H1 (cell line): Measurements from ENCODE around the gene GTSF1L. TPM values are rescaled to one million over a fixed set of nuclear protein-coding genes. Genes with fewer than 3 reads are reported as not detected.

Experiments used
- CTCF ChIA-PET: fragments of 300-600 bp; sonication (Branson Sonifier 250); formaldehyde crosslinking; loops from one replicate; lab custom pipeline; 2021; ENCODE audit not compliant: partially characterized antibody; lab: Charles Lee
- POLR2A ChIA-PET: fragments of 300-600 bp; sonication (Branson Sonifier 250); formaldehyde crosslinking; loops from one replicate; lab custom pipeline; 2021; ENCODE audit warnings: inconsistent platforms; ENCODE audit not compliant: partially characterized antibody; lab: Charles Lee
- DNase-seq, 2 experiments: peaks; one replicate each; pipeline versions ENCODE4 v3.0.0 to v3.0.0-alpha.2; 2010 to 2022; ENCODE audit warnings: low spot score in 2 of 2, low read depth in 1 of 2, mixed read lengths in 1 of 2
- FAIRE-seq: peaks from 2 replicates; lab custom pipeline; 2011; peaks lifted over from hg19 to GRCh38; lab: Jason Lieb, UNC
- H2AFZ ChIP-seq: 2 replicates; pipeline ENCODE4 v1.8.1; 2012; ENCODE audit warnings: low read length, inconsistent platforms
- H2AK5ac ChIP-seq: 2 replicates; pipeline ENCODE4 v1.6.1; 2013; ENCODE audit warnings: low read depth, low read length
- H2BK120ac ChIP-seq: replicated peaks from 2 replicates; pipeline ENCODE3; 2013; ENCODE audit warnings: low read depth, low read length, inconsistent platforms
- H2BK12ac ChIP-seq: 2 replicates; pipeline ENCODE4 v1.6.1; 2013; ENCODE audit warnings: low read depth, low read length
- H2BK15ac ChIP-seq: 2 replicates; pipeline ENCODE4 v1.6.1; 2013; ENCODE audit warnings: low read length
- H2BK20ac ChIP-seq: 2 replicates; pipeline ENCODE4 v1.6.1; 2013; ENCODE audit warnings: low read length
- H2BK5ac ChIP-seq: 2 replicates; pipeline ENCODE4 v1.6.1; 2013; ENCODE audit warnings: low read depth, low read length
- H3K14ac ChIP-seq: 2 replicates; pipeline ENCODE4 v1.6.1; 2013; ENCODE audit warnings: inconsistent platforms; ENCODE audit not compliant: insufficient read length
- H3K18ac ChIP-seq: 2 replicates; pipeline ENCODE4 v1.6.1; 2013; ENCODE audit warnings: low read length; ENCODE audit errors: extremely low read depth
- H3K23ac ChIP-seq: 2 replicates; pipeline ENCODE4 v1.6.1; 2013; ENCODE audit warnings: inconsistent platforms; ENCODE audit not compliant: insufficient read length
- H3K23me2 ChIP-seq: 2 replicates; pipeline ENCODE4 v1.6.1; 2013; ENCODE audit warnings: low read depth, low read length
- H3K27ac ChIP-seq: 2 replicates; pipeline ENCODE4 v1.6.1; 2011; ENCODE audit warnings: low read depth, low read length, inconsistent platforms
- H3K27me3 ChIP-seq, 4 experiments: replicated peaks in 1 of 4; 1 replicate in 1 of 4; 2 replicates in 3 of 4; pipeline versions ENCODE4 v1.6.1 to v1.8.1; 2011 to 2013; ENCODE audit warnings: low read length in 3 of 4, mild to moderate bottlenecking in 3 of 4, inconsistent platforms in 2 of 4, mixed read lengths in 2 of 4, moderate library complexity in 1 of 4; ENCODE audit not compliant: control insufficient read depth in 3 of 4, insufficient read depth in 3 of 4; ENCODE audit errors: extremely low read depth in 1 of 4
- H3K36me3 ChIP-seq, 4 experiments: 2 replicates each; pipeline versions ENCODE4 v1.6.1 to v1.8.1; 2011 to 2013; ENCODE audit warnings: mild to moderate bottlenecking in 4 of 4, low read length in 3 of 4, moderate library complexity in 2 of 4, control low read depth in 1 of 4, inconsistent platforms in 1 of 4; ENCODE audit not compliant: insufficient read depth in 4 of 4, control insufficient read depth in 2 of 4
- H3K4ac ChIP-seq: replicated peaks from 2 replicates; pipeline ENCODE3; 2013; ENCODE audit warnings: low read length, low read depth, mixed read lengths, inconsistent platforms; ENCODE audit not compliant: insufficient read length
- H3K4me1 ChIP-seq, 4 experiments: replicated peaks in 1 of 4; 1 replicate in 1 of 4; 2 replicates in 3 of 4; pipeline versions ENCODE4 v1.6.1 to v1.8.1; 2011 to 2013; ENCODE audit warnings: low read length in 3 of 4, inconsistent platforms in 2 of 4, mixed read lengths in 1 of 4; ENCODE audit not compliant: insufficient read depth in 4 of 4, control insufficient read depth in 3 of 4
- H3K4me2 ChIP-seq, 2 experiments: 2 replicates each; pipeline versions ENCODE4 v1.6.1 to v1.8.1; 2011 to 2013; ENCODE audit warnings: low read depth in 2 of 2, low read length in 2 of 2, control low read depth in 1 of 2, inconsistent platforms in 1 of 2, mild to moderate bottlenecking in 1 of 2; ENCODE audit not compliant: insufficient read depth in 1 of 2
- H3K4me3 ChIP-seq, 4 experiments: fragments of 200-600, 300-600 bp in 1 of 4; sonication (generic), shearing (Covaris generic), sonication (Bioruptor Twin) in 1 of 4; 2 replicates each; pipeline versions ENCODE4 v1.5.1 to v1.8.1; 2011 to 2016; ENCODE audit warnings: low read length in 4 of 4, low read depth in 3 of 4, control low read depth in 2 of 4, inconsistent platforms in 2 of 4, mild to moderate bottlenecking in 2 of 4, mixed read lengths in 1 of 4, moderate library complexity in 1 of 4; ENCODE audit not compliant: insufficient read depth in 2 of 4; ENCODE audit errors: extremely low read depth in 1 of 4
- H3K56ac ChIP-seq: replicated peaks from 2 replicates; pipeline ENCODE3; 2013; ENCODE audit warnings: low read depth, mild to moderate bottlenecking, mixed read lengths, low read length, inconsistent platforms; ENCODE audit not compliant: insufficient read length
- H3K79me1 ChIP-seq: 2 replicates; pipeline ENCODE4 v1.6.1; 2013; ENCODE audit warnings: low read depth, low read length, control low read depth
- H3K79me2 ChIP-seq, 2 experiments: 2 replicates each; pipeline versions ENCODE4 v1.6.1 to v1.8.1; 2012 to 2013; ENCODE audit warnings: low read length in 2 of 2, mild to moderate bottlenecking in 2 of 2, inconsistent platforms in 1 of 2; ENCODE audit not compliant: insufficient read depth in 2 of 2, control insufficient read depth in 1 of 2
- H3K9ac ChIP-seq, 4 experiments: replicated peaks in 1 of 4; 1 replicate in 1 of 4; 2 replicates in 3 of 4; pipeline versions ENCODE4 v1.6.1 to v1.8.1; 2011 to 2013; ENCODE audit warnings: low read depth in 3 of 4, low read length in 3 of 4, control low read depth in 2 of 4, mild to moderate bottlenecking in 2 of 4, moderate library complexity in 2 of 4, inconsistent platforms in 1 of 4; ENCODE audit errors: extremely low read depth in 1 of 4
- H3K9me3 ChIP-seq, 2 experiments: 2 replicates each; pipeline versions ENCODE4 v1.6.1 to v1.8.1; 2012 to 2013; ENCODE audit warnings: mild to moderate bottlenecking in 2 of 2, moderate library complexity in 2 of 2, control low read depth in 1 of 2, inconsistent platforms in 1 of 2, low read depth in 1 of 2, low read length in 1 of 2, mixed read lengths in 1 of 2; ENCODE audit not compliant: insufficient read depth in 2 of 2
- H4K20me1 ChIP-seq, 2 experiments: replicated peaks in 1 of 2; 2 replicates each; pipeline versions ENCODE3 to v1.8.1; 2011 to 2013; ENCODE audit warnings: inconsistent platforms in 2 of 2, low read length in 2 of 2, mild to moderate bottlenecking in 1 of 2; ENCODE audit not compliant: insufficient read depth in 2 of 2, control insufficient read depth in 1 of 2
- H4K5ac ChIP-seq: 2 replicates; pipeline ENCODE4 v1.6.1; 2013; ENCODE audit warnings: low read length, low read depth, mixed read lengths, inconsistent platforms; ENCODE audit not compliant: insufficient read length
- H4K8ac ChIP-seq: 2 replicates; pipeline ENCODE4 v1.8.0; 2013; ENCODE audit warnings: mild to moderate bottlenecking, moderate library complexity, low read length, inconsistent platforms; ENCODE audit not compliant: insufficient read depth; ENCODE audit errors: extremely low read depth
- H4K91ac ChIP-seq: replicated peaks from 2 replicates; pipeline ENCODE3; 2013; ENCODE audit warnings: low read length, mixed read lengths, inconsistent platforms; ENCODE audit not compliant: insufficient read length
- ATF3 ChIP-seq: IDR thresholded peaks from 2 replicates; pipeline ENCODE4 v1.6.1; 2011; ENCODE audit warnings: low read depth, mild to moderate bottlenecking, low read length; ENCODE audit not compliant: insufficient read depth
- CBX5 ChIP-seq: fragments of 300-800, 300-1000 bp; sonication (generic); IDR thresholded peaks from 2 replicates; pipeline ENCODE4 v1.7.1; 2016; ENCODE audit warnings: antibody characterized with exemption, low read length, low read depth
- CTBP2 ChIP-seq: IDR thresholded peaks from 2 replicates; pipeline ENCODE4 v1.7.0; 2011; ENCODE audit warnings: borderline replicate concordance, mild to moderate bottlenecking, moderate library complexity, mixed read lengths, low read length; ENCODE audit not compliant: insufficient read depth, insufficient read length
- EGR1 ChIP-seq: IDR thresholded peaks from 2 replicates; pipeline ENCODE4 v1.6.1; 2011; ENCODE audit warnings: low read depth, low read length, borderline replicate concordance
- KDM4A ChIP-seq: IDR thresholded peaks from one replicate; pipeline ENCODE4 v1.7.1; 2012; ENCODE audit warnings: low read depth, mild to moderate bottlenecking, moderate library complexity, low read length, inconsistent platforms; ENCODE audit not compliant: severe bottlenecking
- NANOG ChIP-seq: IDR thresholded peaks from 2 replicates; pipeline ENCODE4 v1.6.1; 2011; ENCODE audit warnings: low read length, low read depth, mild to moderate bottlenecking, inconsistent platforms; ENCODE audit not compliant: insufficient read depth, poor library complexity, severe bottlenecking
- RBBP5 ChIP-seq: IDR thresholded peaks from 2 replicates; pipeline ENCODE4 v1.7.1; 2012; ENCODE audit warnings: low read depth, mild to moderate bottlenecking, inconsistent platforms, low read length, moderate library complexity, borderline replicate concordance
- RXRA ChIP-seq: IDR thresholded peaks from 2 replicates; pipeline ENCODE4 v1.6.1; 2011; ENCODE audit warnings: low read depth, mild to moderate bottlenecking, low read length, moderate library complexity; ENCODE audit not compliant: insufficient read depth
- SAP30 ChIP-seq: fragments of 300-600 bp; sonication (generic); IDR thresholded peaks from 2 replicates; pipeline ENCODE4 v1.7.1; 2012; ENCODE audit warnings: low read length, moderate library complexity, mild to moderate bottlenecking, inconsistent platforms; ENCODE audit not compliant: insufficient read depth, insufficient replicate concordance
- SP2 ChIP-seq: IDR thresholded peaks from 2 replicates; pipeline ENCODE4 v1.6.1; 2012; ENCODE audit warnings: mild to moderate bottlenecking, low read length, inconsistent platforms
- SP4 ChIP-seq: IDR thresholded peaks from 2 replicates; pipeline ENCODE4 v1.6.1; 2012; ENCODE audit warnings: low read length, inconsistent platforms
- YY1 ChIP-seq: IDR thresholded peaks from 2 replicates; pipeline ENCODE4 v1.6.1; 2011; ENCODE audit warnings: low read depth, mild to moderate bottlenecking, low read length
- WGBS, 2 experiments: shearing (Covaris generic) in 1 of 2; methylation state at CpG; one replicate each; pipeline versions ENCODE4 v1.1.6 to v1.1.7; 2013 to 2015; ENCODE audit warnings: low lambda C conversion rate in 2 of 2, mixed read lengths in 2 of 2, inconsistent platforms in 1 of 2, low coverage in 1 of 2, missing lambda C conversion rate in 1 of 2; ENCODE audit not compliant: insufficient replicate concordance in 2 of 2, insufficient coverage in 1 of 2, insufficient read length in 1 of 2; ENCODE audit errors: extremely low coverage in 1 of 2, missing lambda C conversion rate in 1 of 2; 5-methylcytosine and 5-hydroxymethylcytosine counted together
- polyA plus RNA-seq, 7 experiments: library from polyadenylated mRNA; depleted of rRNA in 3 of 7; stranded (reverse) in 5 of 7; unstranded in 2 of 7; fragments of >200 nt in 5 of 7; fragments of 200-250 nt in 2 of 7; gene quantifications; 1 replicate in 5 of 7; 2 replicates in 1 of 7; 4 replicates in 1 of 7; pipeline versions ENCODE4 v1.2.1 to v1.2.3, GENCODE V29; 2011 to 2013; ENCODE audit warnings: missing spikeins in 2 of 7, mixed read lengths in 2 of 7
- total RNA-seq: library from RNA; stranded (reverse); fragmentation: NEBNext Ultra II Directional; extraction: Animal tissue kit (Norgen Biotek cat#: 25700); gene quantifications from 2 replicates; pipeline ENCODE4 v1.2.1, GENCODE V29; 2021

The GTSF1L gene
- total and polyA plus RNA-seq, 2 of the 8 experiments (the other 6 are each of a cell fraction or from before 2014, with no cell fraction given): not detected

GRCh38 chr20:43752561-43753301, 25.9 kb upstream of the GTSF1L start:
- Histone ChIP-seq H3K36me3 (no peaks in the 10 kb centered on the region), H3K27me3 (no peaks in the 10 kb centered on the region), H2BK15ac (no peak overlapping the region), H3K4me3 (no peak overlapping the region), H4K5ac (no peak overlapping the region), H3K14ac (no peak overlapping the region), H2AFZ (no peak overlapping the region), H3K18ac (no peak overlapping the region), H3K23ac (no peak overlapping the region), H4K91ac (no peak overlapping the region), H3K79me2 (no peaks in the 10 kb centered on the region), H2BK12ac (no peak overlapping the region), H3K56ac (no peak overlapping the region), H3K9ac (no peak overlapping the region), H3K4ac (no peak overlapping the region), H3K4me1 (no peaks in the 10 kb centered on the region), H3K9me3 (no peaks in the 10 kb centered on the region), H4K8ac (no peak overlapping the region), H2BK20ac (no peak overlapping the region), H2AK5ac (no peak overlapping the region), H3K27ac (no peak overlapping the region), H2BK5ac (no peak overlapping the region), H3K4me2 (no peak overlapping the region), H3K23me2 (no peaks in the 10 kb centered on the region), H4K20me1 (no peaks in the 10 kb centered on the region), H2BK120ac (no peak overlapping the region), H3K79me1 (no peaks in the 10 kb centered on the region)
- ChIA-PET CTCF (interaction anchor here (3.5 kb wide), 1 partner anchor 10 kb away, joined by 11 read pairs; no protein-coding TSS in a partner anchor), POLR2A (no interaction called here)
- WGBS, 2 experiments: 89% methylated on average over 13 of the region's 13 CpGs; no CpG with 5 or more reads in 1 of the 2 experiments
- DNase-seq (no peak), FAIRE-seq (no peak)
- TF ChIP-seq NANOG (no peak), YY1 (no peak), RXRA (no peak), EGR1 (no peak), RBBP5 (no peak), ATF3 (no peak), CTBP2 (no peak), KDM4A (no peak), CBX5 (no peak), SP2 (no peak), SP4 (no peak), SAP30 (no peak)
